ENCODE measurements around the gene PACSIN2. TPM values are rescaled to one million over a fixed set of nuclear protein-coding genes. Genes with fewer than 3 reads are reported as not detected.

PACSIN2 gene
- total and polyA plus RNA-seq, 2 of the 13 experiments (the other 11 are each of a cell fraction or from before 2014, with no cell fraction given), result 54.1 to 68.8 TPM

DNA sequence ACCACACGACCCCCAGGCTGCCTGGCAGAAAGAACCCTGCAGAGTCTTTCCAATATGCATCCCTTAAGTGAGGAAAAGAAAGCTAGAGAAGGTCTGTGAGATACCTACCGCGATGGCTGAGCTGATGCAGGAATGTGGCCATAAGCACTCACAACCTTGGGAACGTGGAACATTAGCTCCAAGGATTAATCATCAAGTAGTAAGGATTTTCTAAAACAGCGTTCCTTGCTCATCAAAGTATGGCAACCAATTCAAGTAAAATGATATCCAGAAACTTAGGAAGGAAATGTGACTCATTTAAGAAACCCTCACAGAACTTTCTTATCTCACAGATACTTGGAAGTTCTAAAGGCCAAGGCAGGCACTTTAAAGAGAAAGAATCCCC lies 12.8 kb downstream of the PACSIN2 start (continued):
- TF ChIP-seq, protein P1, sequence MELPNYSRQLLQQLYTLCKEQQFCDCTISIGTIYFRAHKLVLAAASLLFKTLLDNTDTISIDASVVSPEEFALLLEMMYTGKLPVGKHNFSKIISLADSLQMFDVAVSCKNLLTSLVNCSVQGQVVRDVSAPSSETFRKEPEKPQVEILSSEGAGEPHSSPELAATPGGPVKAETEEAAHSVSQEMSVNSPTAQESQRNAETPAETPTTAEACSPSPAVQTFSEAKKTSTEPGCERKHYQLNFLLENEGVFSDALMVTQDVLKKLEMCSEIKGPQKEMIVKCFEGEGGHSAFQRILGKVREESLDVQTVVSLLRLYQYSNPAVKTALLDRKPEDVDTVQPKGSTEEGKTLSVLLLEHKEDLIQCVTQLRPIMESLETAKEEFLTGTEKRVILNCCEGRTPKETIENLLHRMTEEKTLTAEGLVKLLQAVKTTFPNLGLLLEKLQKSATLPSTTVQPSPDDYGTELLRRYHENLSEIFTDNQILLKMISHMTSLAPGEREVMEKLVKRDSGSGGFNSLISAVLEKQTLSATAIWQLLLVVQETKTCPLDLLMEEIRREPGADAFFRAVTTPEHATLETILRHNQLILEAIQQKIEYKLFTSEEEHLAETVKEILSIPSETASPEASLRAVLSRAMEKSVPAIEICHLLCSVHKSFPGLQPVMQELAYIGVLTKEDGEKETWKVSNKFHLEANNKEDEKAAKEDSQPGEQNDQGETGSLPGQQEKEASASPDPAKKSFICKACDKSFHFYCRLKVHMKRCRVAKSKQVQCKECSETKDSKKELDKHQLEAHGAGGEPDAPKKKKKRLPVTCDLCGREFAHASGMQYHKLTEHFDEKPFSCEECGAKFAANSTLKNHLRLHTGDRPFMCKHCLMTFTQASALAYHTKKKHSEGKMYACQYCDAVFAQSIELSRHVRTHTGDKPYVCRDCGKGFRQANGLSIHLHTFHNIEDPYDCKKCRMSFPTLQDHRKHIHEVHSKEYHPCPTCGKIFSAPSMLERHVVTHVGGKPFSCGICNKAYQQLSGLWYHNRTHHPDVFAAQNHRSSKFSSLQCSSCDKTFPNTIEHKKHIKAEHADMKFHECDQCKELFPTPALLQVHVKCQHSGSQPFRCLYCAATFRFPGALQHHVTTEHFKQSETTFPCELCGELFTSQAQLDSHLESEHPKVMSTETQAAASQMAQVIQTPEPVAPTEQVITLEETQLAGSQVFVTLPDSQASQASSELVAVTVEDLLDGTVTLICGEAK (IDR thresholded peaks at IDR 0.05), result no peak
- TF ChIP-seq, protein P1 (CRISPR knock-in tag; IDR thresholded peaks at IDR 0.05), result no peak
- TF ChIP-seq MTF1 (CRISPR knock-in tag; IDR thresholded peaks at IDR 0.05), result no peak
- TF ChIP-seq FOXJ3 (CRISPR knock-in tag; IDR thresholded peaks at IDR 0.05; ENCODE audit: borderline replicate concordance), result no peak
- TF ChIP-seq, protein P2, sequence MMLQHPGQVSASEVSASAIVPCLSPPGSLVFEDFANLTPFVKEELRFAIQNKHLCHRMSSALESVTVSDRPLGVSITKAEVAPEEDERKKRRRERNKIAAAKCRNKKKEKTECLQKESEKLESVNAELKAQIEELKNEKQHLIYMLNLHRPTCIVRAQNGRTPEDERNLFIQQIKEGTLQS (CRISPR knock-in tag; IDR thresholded peaks at IDR 0.05), result no peak
- TF ChIP-seq, protein P3, sequence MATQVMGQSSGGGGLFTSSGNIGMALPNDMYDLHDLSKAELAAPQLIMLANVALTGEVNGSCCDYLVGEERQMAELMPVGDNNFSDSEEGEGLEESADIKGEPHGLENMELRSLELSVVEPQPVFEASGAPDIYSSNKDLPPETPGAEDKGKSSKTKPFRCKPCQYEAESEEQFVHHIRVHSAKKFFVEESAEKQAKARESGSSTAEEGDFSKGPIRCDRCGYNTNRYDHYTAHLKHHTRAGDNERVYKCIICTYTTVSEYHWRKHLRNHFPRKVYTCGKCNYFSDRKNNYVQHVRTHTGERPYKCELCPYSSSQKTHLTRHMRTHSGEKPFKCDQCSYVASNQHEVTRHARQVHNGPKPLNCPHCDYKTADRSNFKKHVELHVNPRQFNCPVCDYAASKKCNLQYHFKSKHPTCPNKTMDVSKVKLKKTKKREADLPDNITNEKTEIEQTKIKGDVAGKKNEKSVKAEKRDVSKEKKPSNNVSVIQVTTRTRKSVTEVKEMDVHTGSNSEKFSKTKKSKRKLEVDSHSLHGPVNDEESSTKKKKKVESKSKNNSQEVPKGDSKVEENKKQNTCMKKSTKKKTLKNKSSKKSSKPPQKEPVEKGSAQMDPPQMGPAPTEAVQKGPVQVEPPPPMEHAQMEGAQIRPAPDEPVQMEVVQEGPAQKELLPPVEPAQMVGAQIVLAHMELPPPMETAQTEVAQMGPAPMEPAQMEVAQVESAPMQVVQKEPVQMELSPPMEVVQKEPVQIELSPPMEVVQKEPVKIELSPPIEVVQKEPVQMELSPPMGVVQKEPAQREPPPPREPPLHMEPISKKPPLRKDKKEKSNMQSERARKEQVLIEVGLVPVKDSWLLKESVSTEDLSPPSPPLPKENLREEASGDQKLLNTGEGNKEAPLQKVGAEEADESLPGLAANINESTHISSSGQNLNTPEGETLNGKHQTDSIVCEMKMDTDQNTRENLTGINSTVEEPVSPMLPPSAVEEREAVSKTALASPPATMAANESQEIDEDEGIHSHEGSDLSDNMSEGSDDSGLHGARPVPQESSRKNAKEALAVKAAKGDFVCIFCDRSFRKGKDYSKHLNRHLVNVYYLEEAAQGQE (IDR thresholded peaks at IDR 0.05; ENCODE audit: borderline replicate concordance in 1 of 2, low read depth in 1 of 2, low read length in 2 of 2), result no peak
